ENCODE data around the gene PSMD14.

Gene PSMD14

DNA sequence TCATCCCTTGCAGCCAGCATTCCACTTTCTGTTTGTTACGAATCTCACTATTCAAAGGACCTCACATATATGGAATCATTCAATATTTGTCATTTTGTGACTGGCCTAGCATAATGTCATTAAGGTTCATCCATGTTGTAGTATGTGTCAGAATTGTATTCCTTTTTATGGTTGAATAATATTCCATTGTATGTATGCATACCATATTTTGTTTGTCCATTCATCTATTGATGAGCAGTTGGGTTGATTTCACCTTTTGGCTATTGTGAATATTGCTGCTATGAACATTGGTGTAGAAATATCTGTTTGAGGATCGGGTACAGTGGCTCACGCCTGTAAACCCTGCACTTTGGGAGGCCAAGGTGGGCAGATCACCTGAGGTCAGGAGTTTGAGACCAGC lies 35.0 kb downstream of the PSMD14 start:
- no peak overlapping the region for H3K27ac ChIP-seq
- TF ChIP-seq, protein P1, sequence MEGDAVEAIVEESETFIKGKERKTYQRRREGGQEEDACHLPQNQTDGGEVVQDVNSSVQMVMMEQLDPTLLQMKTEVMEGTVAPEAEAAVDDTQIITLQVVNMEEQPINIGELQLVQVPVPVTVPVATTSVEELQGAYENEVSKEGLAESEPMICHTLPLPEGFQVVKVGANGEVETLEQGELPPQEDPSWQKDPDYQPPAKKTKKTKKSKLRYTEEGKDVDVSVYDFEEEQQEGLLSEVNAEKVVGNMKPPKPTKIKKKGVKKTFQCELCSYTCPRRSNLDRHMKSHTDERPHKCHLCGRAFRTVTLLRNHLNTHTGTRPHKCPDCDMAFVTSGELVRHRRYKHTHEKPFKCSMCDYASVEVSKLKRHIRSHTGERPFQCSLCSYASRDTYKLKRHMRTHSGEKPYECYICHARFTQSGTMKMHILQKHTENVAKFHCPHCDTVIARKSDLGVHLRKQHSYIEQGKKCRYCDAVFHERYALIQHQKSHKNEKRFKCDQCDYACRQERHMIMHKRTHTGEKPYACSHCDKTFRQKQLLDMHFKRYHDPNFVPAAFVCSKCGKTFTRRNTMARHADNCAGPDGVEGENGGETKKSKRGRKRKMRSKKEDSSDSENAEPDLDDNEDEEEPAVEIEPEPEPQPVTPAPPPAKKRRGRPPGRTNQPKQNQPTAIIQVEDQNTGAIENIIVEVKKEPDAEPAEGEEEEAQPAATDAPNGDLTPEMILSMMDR (conservative IDR thresholded peaks at IDR 0.05), result no peak

DNA sequence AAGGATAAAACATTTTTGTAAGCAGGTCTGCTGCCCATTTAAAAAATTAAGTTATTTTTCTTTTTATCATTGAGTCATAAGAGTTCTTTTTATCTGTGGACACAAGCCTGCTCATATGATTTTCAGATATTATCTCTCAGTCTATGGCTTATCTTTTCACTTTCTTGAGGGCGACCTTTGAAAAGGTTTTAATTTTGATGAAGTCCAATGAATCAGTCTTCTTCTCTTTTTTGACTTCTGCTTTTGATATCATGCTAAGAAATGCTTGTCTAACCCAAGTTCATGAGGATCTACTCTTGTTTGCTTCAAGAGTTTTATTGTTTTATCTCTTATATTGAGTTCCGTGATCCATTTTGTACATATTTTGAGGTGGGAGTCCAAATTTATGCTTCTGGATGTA lies 36.5 kb downstream of the PSMD14 start:
- TF ChIP-seq, protein P1 (conservative IDR thresholded peaks at IDR 0.05), result no peak

DNA sequence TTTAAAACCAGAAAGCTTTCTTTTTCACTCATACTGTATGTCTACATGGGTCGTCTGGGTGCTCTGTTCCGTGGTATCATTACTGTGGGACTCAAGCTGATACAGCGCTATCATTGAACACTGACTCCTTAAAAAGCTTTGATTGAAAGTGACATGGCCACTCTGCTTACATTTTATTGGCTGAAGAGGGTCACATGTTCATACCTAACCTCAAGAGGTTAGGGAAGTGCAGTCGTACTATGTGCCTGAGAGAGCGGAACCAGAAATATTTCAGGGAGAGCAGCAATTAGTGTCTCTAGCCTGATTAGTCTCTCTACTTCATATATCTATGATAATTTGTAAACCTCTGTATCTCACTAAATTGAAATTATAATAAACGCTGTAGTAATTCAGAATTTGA lies 43.5 kb downstream of the PSMD14 start:
- TF ChIP-seq, protein P1 (conservative IDR thresholded peaks at IDR 0.05), result no peak
- no peak overlapping the region for H3K27ac ChIP-seq

More for the DNA sequence above, 36.5 kb downstream of the PSMD14 start:
- H3K27ac ChIP-seq, result no peak overlapping the region

DNA sequence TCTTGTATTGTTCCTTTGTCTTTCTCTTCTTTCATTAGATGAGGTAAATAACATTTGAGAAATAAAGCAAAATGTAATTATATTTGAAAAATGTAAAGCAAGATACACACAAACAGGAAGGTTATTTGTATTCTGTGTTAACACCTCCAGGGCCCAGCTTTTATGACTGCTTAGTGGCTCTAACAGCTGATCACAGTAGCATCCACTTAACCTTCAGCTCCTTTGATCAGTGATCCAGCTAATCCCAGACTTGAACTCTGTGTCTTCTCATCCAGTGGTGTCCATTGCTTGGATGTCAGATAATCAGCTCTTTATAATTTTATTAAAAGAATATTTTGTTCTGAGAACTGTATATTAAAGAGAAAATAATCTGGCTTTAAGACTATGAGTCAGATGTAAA lies 44.5 kb downstream of the PSMD14 start:
- H3K27ac ChIP-seq, result no peak overlapping the region
- TF ChIP-seq, protein P1 (conservative IDR thresholded peaks at IDR 0.05), result no peak

DNA sequence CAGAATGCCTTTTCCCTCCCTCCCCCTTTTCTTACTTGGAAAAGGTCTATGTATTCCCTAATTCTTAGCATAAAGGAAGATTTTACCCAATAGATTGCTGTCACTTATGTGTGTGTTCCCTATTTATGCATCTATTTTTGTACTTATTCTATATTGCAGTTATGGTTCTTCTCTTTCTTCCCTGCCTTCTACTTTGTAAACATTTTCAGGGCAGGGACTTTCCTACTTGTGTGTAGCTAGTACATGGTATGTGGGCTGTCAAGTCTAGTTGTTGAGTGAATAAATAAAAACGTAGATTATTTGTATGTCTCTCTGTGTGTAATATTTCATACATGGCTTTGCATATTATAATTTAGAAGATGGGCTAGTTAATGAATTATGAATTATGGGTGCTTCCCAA lies 45.3 kb downstream of the PSMD14 start:
- no peak overlapping the region for H3K27ac ChIP-seq

DNA sequence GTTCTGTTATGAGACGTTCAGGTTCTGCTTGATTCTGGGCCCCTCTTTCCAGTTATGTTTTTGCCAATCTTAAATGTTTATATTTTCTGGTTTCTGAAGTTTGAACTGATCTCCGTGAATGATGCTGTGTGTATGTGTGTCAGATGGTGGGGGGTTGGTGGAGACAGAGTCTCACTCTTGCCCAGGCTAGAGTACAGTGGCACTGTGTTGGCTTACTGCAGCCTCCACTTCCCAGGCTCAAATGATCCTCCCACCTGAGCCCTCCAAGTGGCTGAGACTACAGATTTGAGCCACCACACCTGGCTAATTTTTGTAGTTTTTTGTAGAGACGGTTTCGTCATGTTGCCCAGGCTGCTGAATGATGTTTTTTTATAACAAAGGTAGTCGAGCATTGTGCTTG lies 45.9 kb downstream of the PSMD14 start:
- TF ChIP-seq, protein P1 (conservative IDR thresholded peaks at IDR 0.05), result no peak
- no peak overlapping the region for H3K27ac ChIP-seq

More for the DNA sequence above, 45.3 kb downstream of the PSMD14 start:
- TF ChIP-seq, protein P1 (conservative IDR thresholded peaks at IDR 0.05), result no peak

DNA sequence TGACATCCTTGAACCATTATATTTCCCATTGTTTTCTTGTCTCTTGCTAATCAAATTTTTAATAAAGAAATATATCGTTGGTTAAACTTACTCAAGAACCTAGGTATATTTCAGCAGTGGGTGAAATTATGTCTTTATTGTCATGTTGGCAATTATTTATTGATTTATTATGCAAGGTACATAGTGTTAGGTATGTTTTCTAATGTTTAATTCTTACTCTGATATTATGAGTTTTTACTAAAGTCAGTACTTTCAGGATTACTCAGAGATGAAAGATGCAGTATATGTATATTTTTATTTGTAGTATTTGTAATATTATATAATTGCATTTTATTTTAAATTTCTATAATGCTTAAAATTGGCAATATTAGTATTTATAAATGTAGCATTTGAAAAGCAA lies 46.9 kb downstream of the PSMD14 start:
- H3K27ac ChIP-seq, result no peak overlapping the region
- TF ChIP-seq, protein P1 (conservative IDR thresholded peaks at IDR 0.05), result no peak

DNA sequence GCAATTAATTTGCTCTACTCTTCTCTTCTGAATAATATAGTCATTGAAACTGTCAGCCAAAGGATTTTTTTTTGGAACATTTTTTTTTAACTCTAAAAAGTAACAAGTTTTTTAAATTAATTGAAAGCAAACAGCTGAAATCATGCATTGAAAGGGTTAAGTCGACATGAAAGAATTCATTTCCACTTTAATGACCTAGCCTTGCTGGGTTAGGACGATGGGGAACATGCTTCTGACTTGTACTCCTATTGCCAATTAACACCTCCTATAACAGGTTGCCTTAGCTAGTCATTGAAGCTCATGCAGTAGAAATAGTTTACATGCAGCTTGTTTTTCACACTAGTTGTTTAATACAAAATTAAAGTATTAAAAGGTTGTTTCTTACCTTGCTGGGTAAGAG lies 47.8 kb downstream of the PSMD14 start:
- TF ChIP-seq, protein P1 (conservative IDR thresholded peaks at IDR 0.05), result no peak
- no peak overlapping the region for H3K27ac ChIP-seq

Measured in VCaP (cell line).